GM18517 (cell line): Measurements from ENCODE around the gene DNPH1.
A peak's percentile ranks its signal among the peaks of the same experiment; 100 is the strongest.

Experiments used
- ATAC-seq: cut with Tn5 transposase; IDR thresholded peaks from one replicate; pipeline ENCODE4 v1.9.1; 2021; ENCODE audit warnings: mild to moderate bottlenecking, moderate library complexity; ENCODE audit not compliant: unreplicated experiment

Gene DNPH1, protein sequence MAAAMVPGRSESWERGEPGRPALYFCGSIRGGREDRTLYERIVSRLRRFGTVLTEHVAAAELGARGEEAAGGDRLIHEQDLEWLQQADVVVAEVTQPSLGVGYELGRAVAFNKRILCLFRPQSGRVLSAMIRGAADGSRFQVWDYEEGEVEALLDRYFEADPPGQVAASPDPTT

DNA sequence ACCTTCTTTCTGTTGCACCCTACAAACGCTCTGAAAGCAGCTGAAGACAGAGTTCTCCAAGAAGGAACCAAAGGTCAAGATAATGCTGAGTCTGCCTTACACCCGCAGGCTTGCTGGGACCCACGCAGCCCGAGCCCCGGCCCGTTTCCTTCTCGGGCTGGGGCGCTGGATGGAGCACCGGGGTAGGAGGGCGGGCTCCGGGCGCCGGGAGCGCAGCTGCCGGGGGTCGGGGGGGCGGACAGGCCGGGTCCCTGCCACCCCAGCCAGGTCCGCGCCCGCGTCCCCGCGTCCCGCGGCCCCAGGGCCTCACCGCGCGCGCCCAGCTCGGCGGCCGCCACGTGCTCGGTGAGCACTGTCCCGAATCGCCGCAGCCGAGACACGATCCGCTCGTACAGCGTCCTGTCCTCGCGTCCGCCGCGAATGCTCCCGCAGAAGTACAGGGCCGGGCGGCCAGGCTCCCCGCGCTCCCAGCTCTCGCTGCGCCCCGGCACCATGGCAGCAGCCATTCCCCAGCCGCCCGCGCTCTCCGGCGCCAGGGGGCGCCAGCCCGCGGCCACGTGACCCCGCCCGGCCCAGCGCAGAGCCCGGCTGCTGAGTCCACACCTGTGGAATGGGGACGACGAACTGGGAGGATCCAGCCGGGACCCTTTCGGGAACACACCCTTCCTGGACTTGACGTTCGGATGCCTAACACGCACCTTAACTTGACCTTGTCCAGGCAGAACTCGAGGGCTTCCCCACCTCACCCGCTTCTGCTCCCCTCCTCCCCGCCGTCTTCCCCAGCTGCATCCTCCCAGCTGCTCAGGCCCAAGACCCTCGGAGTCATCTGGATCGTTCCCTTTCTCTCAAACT is at the start of gene DNPH1:
Gene DNPH1, minus strand, starts transcription at position 531 of the 852 bp plus-strand sequence. Its CDS starts 25 bp downstream, at position 506.
- ATAC-seq: peak; percentile 68

DNA sequence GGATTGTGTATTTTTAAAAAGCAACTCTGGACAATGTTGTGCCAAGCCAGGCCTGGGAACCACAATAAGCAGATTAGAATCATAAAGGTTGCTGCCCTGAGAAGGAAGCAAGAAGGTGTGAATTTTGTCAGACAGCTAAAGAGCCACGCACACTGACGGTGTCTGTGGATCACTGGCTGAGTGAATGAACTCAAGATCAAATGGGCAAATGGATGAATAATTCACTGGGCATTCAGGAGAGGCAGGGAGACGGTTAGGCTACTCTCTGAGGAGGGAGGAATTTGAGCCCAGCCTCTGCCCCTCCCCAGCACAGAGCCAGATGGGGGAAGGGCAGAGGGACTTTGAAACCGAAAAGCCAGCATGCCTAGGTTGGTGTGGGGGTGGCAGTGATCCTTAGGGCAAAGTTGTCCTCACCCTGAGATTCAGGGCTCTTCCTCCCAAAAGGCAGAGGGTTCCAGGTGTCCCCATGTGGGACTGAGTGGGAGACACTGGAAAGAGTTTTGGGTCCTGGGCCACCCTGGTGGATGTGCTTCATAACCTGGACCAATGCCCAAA is 49.3 kb upstream of the DNPH1 start:
- no peak for ATAC-seq

DNA sequence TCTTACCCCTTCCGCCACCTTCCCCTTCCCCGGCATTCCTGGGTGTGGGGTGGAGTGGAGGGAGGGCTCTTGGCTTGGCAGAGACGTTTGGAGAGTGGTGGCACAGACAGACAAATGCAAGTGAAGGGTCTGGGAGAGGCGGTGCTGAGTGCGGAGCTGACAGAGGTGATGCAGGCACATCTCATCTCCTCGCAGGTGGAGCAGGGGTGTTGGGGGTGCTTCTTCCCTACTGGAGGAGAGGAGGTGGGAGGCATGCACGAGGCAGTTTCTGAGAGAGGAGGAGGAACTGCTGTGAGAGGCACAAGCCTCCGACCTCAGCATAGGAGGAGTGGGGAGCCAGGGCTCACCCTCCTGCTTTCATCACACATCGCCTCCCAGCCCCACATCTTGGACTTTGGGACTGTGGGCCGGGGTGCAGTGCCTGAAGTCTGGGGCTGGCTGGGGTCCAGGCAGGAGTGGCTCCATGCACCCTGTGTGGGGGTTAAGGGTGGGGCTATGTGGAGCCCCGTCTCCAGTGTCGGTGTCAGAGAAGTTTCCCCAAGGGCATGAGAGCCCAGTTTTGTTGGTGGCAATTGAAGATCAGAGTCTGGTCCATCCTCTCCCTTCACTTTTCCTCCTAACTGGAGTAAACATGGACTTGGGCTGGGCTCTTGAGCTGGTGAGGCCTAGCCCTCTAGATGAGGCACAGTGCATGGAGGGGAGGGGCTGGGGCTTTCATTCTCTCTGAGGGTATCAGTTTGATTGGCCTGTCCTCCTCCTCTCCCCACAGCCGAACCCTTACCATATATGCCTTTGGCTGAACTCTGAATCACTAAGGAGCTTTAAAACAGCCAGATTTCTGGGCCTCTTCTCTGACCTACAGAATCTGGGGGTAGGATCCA is 48.6 kb upstream of the DNPH1 start:
- no peak for ATAC-seq

DNA sequence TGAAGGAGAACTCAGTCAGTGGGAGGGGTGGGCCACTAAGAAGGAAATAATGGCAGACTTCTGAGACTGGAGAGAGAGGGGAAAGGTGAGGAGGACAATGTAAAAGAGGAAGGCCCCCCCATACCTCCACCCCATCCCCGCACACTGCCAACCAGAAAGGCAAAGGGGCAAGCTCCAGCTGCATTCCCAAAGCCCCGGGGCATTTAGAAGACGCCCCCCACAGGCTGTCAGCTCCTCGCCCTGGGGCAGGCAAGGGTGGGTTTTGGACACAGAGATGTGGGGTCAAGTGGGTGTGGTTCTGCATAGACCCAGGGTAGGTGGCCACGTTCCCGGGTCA is 48.0 kb upstream of the DNPH1 start:
- no peak for ATAC-seq

DNA sequence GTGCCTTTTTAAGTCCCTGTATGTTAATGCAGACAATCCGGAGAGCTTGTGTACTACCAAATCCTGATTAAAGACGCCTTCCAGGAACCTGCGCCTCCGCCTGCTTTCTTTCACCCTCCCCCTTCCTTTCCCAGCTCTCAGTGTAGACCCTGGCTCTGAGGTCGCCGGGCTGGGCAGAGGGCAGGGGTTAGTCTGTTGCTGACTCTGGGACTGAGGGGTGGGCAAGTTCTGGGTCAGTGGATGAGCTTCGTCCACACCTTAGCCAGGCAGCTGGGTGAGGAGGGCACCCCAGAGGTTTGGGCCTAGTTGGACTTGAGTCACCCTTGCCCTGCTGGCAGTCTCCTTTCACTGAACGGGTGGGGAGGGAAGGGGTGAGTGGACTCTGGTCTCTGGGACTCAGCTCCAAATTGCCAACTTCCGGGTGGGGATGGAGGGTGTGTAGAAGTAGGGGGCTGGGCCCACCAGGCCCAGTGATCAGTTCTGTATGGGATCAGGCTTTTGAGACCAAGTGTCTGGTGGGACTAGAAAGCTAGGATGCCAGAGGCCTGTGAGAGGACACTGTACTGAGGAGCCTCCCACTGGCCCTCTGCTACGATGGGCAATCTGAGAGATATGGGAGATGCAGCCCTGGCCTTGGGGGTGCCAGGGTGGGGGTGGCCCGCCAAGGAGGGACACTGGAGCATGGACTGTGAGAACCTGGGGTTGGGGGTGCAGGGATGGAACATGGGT is 47.5 kb upstream of the DNPH1 start:
- ATAC-seq: no peak

DNA sequence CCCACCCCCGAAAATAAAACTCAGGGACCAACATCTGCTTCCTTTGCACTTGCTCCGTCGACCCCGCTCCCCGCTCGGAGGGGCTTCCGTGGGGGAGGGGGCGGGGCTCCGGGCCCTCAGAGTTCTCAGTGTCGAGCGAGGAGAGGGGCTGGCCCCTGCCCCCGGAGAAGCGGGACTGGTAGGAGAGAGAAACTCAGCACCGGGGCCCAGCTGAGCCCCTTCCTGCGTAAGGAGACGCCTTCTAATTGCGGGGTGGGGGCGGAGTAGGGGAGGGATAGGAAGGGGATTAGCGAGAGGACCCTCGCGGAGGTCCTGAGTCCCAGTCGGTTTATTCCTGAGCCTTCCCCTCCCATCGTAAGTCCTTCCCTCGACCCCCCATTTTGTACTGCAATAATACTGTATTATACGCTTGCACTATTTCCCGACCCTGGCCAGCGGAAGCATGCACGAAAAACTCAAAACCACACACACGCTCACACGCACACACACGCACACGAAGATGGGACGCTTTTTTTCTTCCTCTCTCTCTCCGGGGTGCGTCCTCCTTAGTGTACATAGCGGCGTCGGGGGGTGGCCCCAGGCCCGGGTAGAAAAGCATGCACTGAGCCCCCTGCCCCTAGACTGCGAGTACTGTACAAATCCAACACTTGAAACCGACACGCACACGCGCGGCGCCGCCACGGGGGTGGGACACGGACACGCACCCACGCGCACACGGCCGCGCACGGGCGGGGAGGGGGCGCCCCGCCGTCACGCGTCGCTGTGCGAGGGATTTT is 46.7 kb upstream of the DNPH1 start:
- ATAC-seq: no peak

DNA sequence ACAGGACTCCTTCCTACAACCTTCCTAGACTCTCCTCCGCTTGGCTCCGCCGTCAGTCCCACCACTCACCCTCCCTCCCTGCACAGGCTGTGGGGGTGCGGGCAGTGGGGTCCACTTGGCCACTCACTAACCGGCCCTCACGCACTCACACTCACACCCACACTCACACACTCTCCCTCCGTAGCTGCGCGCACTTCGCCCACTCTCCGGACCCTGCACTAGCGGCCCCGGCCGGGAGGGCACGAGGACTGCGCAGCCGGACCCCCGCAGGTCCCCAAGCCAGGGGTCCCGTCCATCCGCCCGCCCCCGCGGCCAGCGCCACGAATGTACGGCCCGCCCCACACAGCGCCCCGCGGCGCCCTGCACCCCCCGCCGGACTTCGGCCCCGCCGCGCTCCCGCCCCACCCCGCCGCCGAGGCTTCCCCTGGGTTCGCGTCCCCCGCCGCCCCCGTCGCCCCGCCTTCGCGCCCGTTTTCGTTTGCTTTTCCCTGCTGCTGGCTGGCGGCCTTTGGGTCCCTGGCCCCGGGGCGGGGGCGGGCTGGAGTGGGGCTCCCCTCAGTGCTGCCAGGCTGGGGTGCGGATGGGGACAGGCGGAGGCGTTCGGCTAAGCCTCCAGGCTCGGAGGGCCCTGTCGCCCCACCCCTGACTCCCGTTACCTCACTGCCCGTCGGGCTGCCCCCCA is 45.8 kb upstream of the DNPH1 start:
- ATAC-seq: no peak

DNA sequence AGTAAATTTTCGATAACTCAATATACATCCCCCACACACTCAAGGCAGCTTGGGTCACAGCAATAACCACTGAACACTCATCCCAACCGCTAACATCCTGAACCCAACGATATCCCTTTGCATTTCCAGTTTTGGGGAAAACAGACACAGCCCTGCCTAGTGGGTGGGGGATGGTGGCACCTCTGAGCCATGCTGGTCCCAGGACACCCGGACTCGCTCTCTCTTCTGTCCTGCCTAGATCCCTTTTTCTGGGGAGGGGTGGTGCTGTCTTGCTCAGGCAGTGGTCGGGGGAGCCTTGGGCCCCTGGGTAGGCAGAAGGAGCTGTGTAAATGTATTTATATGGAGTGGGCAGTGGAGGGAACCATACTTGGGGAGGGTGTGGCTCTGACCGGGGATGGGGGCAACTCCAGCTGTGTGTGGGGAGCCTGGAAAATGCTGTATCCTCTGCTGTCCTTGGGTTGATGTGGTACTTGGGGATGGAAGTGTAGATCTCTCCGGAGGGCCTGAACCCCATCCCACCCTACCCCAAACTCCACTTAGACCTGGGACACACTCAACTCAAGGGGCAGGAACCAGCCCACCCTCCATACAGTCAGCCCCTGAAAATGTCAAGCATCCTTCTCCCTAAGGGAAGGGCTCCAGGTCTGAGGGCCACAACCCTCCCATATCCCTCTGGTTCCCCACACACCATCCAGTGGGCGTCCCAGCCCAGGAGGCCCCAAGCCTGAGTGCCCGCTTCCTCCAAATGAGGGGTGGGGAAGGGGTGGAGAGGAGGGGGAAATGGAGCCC is 45.0 kb upstream of the DNPH1 start:
- ATAC-seq: no peak

DNA sequence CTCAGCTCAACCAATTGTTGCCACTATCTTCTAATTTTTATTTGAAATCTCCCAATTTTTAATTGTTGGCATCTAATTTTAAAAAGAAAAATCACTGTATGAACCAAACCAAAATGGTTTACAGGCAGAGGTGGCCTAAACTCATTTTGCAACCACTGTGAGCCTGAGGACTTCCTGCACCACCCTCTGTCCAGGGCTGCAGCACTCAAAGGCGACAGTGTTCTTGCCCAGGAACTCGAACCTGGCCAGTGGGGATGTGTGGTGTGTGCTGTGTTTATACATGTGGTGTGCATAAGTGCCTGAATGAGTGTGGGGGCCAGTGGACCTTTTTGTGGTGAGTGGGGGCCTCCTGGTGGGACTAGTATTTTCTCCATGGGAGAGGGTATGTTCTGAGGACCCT is 44.4 kb upstream of the DNPH1 start:
- ATAC-seq: no peak

DNA sequence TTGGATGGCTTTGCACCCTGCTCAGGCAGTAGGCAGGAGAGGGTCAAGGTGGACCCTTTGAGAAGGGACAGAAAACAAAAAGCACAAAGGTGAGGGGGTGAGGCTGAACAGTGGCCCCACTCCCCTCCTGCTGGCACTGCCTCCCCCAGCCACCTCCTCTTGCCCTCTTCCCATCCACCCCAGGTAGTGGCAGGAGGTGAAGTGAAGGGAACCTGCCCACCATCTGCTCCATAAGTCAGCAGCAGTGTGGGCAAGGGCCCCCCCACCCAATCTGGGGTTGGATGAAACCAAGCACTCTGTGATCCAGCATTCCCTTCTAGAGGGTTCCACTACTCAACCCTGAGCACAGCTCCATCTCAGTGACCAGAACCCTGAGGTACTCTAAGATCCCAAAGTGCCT is 42.7 kb upstream of the DNPH1 start:
- ATAC-seq: no peak

DNA sequence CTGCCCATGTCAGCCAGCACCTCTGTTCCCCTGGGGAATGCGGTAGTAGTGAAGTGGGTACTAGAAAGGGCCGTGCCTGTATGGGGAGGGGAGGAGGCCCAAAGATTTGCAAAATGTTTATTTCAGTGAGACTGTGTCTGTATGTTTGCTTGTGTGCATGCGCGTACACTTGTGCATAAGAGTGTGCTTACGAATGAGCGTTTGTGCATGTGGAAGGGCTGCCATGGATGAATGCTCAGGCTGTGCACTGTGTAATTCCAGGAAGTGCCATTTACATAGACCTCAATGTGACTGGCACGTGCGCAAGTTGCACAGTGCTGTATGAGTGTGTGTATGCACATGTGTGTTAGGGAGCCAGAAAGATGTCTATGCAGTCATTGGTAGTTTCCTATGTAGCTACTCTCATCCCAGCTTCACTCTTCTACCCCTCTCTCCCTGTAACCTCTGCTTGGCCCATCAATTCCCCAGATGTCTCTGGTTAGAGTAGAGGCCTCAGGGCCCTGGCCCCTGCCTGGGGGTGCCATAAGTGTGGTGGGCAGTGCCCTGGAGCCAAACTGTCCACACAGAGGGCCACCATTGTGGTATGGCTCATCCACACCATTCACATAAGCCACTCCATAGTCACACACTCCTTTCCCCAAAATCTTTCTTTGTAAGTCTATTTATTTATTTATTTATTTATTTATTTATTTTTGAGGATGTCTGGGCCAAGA is 42.0 kb upstream of the DNPH1 start:
- ATAC-seq: no peak

DNA sequence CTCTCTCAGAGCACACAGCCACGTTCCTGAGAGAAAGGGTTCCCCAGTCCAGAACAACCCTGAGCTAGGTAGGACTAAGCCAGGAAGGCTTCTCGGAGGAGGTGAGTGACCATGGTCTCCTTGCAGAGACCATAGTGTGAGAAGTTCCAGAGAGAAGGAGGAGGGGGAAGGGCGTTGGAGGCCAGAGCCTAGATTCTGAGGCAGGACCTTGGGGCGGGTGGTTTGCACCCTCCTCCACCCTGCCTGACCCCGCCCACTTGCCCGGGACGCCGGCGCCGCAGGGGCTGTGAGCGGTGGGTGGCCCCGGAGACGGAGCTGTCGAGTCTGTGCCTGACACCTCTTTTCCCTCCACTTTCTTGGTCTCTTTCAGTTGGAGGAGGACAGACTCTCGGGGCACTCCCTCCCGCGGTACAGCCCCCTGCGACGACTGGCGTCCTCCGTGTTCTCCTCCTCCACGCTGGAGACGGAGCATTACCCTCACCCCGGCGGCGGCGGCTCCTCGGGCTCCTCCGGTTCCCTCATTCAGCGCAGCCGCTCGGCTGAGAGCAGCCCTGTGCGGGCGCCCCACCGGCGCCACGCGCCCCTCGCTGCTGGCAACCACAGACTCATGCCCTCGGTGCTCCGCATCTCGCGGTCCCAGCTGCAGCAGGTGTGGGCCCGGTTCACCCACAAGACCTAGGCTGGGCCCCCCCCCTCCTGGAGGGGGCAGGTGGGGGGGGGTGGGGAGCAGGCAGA is 40.2 kb upstream of the DNPH1 start:
- no peak for ATAC-seq

DNA sequence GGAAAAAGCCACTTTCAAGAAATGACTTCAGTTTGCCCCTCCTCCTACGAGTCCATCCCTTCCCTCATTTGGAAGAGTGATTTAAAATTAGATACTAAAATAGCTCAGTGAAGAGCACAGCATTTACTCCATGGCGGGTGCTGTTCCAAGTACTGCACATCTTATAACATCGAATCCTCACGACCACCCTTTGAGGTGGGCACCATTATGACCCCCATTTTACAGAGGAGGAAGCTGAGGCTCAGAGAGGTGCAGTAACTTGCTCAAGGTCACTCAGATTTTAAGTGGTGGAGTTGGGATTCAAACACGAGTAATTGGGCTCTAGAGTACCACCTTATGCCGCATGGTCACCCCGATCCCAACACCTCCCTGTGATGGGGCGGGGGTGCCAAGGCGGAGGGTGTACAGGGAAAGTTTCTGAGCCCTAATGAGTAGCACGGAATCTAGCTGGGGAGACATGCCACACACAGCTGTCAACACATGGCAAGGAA is 39.5 kb upstream of the DNPH1 start:
- ATAC-seq: no peak

DNA sequence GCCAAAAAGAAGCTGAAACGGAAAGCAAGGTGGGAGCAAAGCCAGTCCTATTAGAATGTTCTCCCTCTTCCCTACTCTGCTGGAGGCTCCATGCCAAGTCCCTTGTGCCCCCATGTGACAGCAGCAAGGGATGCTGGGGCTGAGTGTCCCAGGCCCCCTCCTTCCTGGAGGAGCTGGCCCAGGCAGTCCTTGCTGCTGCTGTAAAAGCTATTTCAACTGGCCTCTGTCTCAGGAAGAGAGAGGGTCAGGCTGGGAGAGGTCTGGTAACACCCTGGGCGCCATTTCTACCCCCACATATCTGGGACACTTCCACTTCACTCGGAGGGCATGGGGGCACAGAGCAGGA is 39.0 kb upstream of the DNPH1 start:
- ATAC-seq: no peak

DNA sequence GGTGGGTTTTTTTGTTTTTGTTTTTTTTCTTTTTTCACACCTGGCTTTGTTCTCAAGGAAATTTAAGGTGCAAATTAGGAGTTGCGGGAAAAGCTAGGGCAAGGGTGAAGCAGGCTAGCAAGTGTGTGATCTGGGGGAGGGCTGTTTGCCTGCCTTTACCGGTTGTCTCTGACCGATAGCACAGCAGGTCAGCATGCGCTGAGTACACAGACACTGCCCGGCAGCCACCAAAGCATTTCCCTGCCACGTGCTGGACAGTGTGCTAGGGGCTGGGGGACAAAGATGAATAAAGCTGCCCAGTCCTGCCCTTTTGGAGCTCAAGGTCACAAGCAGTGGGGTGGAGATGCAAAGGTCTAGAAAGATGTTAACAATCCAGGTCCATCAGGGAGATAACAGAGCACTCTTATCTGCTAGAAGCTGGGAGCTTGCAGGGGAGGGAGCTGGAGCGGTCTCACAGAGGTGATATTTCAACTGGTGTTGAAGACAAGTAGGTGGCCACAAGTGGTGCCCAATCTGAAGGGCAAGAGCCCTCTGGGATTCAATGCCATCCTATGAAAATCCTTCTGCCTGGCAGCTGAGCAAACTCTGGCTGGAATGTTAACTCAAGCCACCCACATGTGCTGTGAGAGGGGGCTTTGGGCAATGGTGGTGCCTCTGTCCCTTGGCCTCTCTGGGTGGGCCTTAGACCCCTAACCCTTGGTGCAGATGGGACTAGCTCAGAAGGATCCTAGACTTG is 38.5 kb upstream of the DNPH1 start:
- no peak for ATAC-seq

DNA sequence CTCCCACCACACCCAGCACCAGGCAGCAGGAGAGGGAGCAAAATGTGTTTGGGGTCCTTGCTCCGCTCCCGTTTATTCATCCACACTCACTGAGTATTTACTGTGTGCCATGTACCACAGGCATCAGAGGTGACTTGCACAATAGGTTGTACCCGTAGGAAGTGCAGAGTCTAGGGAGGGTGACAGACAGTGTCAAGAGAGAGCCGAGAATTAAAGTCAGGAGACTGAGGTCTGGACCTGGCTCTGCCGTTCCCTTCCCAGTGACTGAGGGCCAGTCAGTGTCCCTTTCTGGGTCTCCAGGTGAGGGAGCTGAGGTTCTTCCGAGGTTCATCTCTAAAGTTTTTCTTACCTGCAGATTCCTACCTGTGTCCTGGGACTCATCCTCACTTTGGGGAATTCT is 36.3 kb upstream of the DNPH1 start:
- no peak for ATAC-seq
